Measurements from ENCODE around the gene HSP90AA1. TPM values are rescaled to one million over a fixed set of nuclear protein-coding genes. Genes with fewer than 3 reads are reported as not detected.

The HSP90AA1 gene
- total RNA-seq, 2 experiments from 2014 or later = 1,101 to 1,115 TPM

- Mint-ChIP-seq H3K4me1 (ENCODE audit: low read depth) (peaks cover 22% of the 10 kb centered on the region), H3K9me3 (no peaks in the 10 kb centered on the region), H3K27me3 (no peaks in the 10 kb centered on the region), H3K27ac (no peak overlapping the region), H3K36me3 (ENCODE audit: low read depth) (no peaks in the 10 kb centered on the region), H3K4me3 (no peak overlapping the region)
- intact Hi-C loops (cut with micrococcal nuclease) = loop anchor here (5.0 kb wide), 2 partner anchors 35 to 135 kb away; partner anchors contain the start of gene DYNC1H1
- ATAC-seq (no peak), DNase-seq (no peak)
- no peak for TF ChIP-seq CTCF (IDR thresholded peaks at IDR 0.05)
- ChIA-PET CTCF (interaction anchor here (1.1 to 3.6 kb wide), 20 partner anchors 8 to 216 kb away, joined by 3 to 38 read pairs (median 6); no protein-coding TSS in a partner anchor), POLR2A (interaction anchor here (2.6 to 3.4 kb wide), 2 partner anchors 10 to 12 kb away, joined by 11 to 14 read pairs; no protein-coding TSS in a partner anchor)
Observed at GRCh38 chr14:102097441-102098135, 10.7 kb upstream of the HSP90AA1 start.

GRCh38 chr14:102096569-102097188, 9.8 kb upstream of the HSP90AA1 start:
- peak; percentile 97 for TF ChIP-seq CTCF (IDR thresholded peaks at IDR 0.05)
- peak; percentile 80 for DNase-seq
- Mint-ChIP-seq H3K27ac (no peak overlapping the region), H3K9me3 (no peaks in the 10 kb centered on the region), H3K36me3 (ENCODE audit: low read depth) (no peaks in the 10 kb centered on the region), H3K4me3 (no peak overlapping the region), H3K27me3 (no peaks in the 10 kb centered on the region), H3K4me1 (ENCODE audit: low read depth) (peaks cover 22% of the 10 kb centered on the region)
- ATAC-seq = peak; percentile 46
- ChIA-PET POLR2A (interaction anchor here (0.9 to 3.4 kb wide), 5 partner anchors 9 to 212 kb away, joined by 3 to 14 read pairs (median 4); no protein-coding TSS in a partner anchor), CTCF (interaction anchor here (0.8 to 3.6 kb wide), 54 partner anchors 9 to 390 kb away, joined by 3 to 38 read pairs (median 5); partner anchors contain the start of gene MOK)
- intact Hi-C loops (cut with micrococcal nuclease) = loop anchor here (5.0 kb wide), 2 partner anchors 34 to 134 kb away; partner anchors contain the start of gene DYNC1H1

GRCh38 chr14:102095871-102096568, 9.2 kb upstream of the HSP90AA1 start:
- Mint-ChIP-seq H3K4me1 (ENCODE audit: low read depth) (peaks cover 22% of the 10 kb centered on the region), H3K4me3 (no peak overlapping the region), H3K27ac (no peak overlapping the region), H3K9me3 (no peaks in the 10 kb centered on the region), H3K27me3 (no peaks in the 10 kb centered on the region), H3K36me3 (ENCODE audit: low read depth) (no peaks in the 10 kb centered on the region)
- intact Hi-C loops (cut with micrococcal nuclease) = loop anchor here (5.0 kb wide), 2 partner anchors 34 to 134 kb away; partner anchors contain the start of gene DYNC1H1
- DNase-seq = peak; percentile 17
- no peak for TF ChIP-seq CTCF (IDR thresholded peaks at IDR 0.05)
- POLR2A ChIA-PET = interaction anchor here (0.9 to 3.4 kb wide), 6 partner anchors 8 to 213 kb away, joined by 3 to 14 read pairs (median 4); no protein-coding TSS in a partner anchor
- peak; percentile 24 for ATAC-seq
- CTCF ChIA-PET = interaction anchor here (0.8 to 3.6 kb wide), 51 partner anchors 8 to 389 kb away, joined by 3 to 38 read pairs (median 5); partner anchors contain the start of gene MOK

GRCh38 chr14:102095231-102095870, 8.5 kb upstream of the HSP90AA1 start:
- intact Hi-C loops (cut with micrococcal nuclease) = loop anchor here (5.0 kb wide), 2 partner anchors 33 to 133 kb away; partner anchors contain the start of gene DYNC1H1
- Mint-ChIP-seq H3K9me3 (no peaks in the 10 kb centered on the region), H3K4me3 (no peak overlapping the region), H3K36me3 (ENCODE audit: low read depth) (no peaks in the 10 kb centered on the region), H3K4me1 (ENCODE audit: low read depth) (peaks cover 22% of the 10 kb centered on the region), H3K27me3 (no peaks in the 10 kb centered on the region), H3K27ac (no peak overlapping the region)
- DNase-seq (peak; percentile 48), ATAC-seq (peak; percentile 69)
- POLR2A ChIA-PET = interaction anchor here (0.9 to 3.4 kb wide), 4 partner anchors 10 to 214 kb away, joined by 3 to 14 read pairs (median 4); no protein-coding TSS in a partner anchor
- no peak for TF ChIP-seq CTCF (IDR thresholded peaks at IDR 0.05)
- CTCF ChIA-PET = interaction anchor here (0.8 to 3.6 kb wide), 30 partner anchors 7 to 388 kb away, joined by 3 to 38 read pairs (median 6); no protein-coding TSS in a partner anchor

All from activated CD8-positive, alpha-beta T cell treated with anti-CD3 and anti-CD28 coated beads for 36 hours (primary cell).